Endothelial cell of hepatic sinusoid (primary cell): ENCODE measurements around the gene FAM50B.

Experiments used
- in situ Hi-C: cut with HindIII; loops from 2 replicates; pipeline ENCODE4 v1.10.0; 2017; ENCODE audit warnings: low sequenced_read_pairs

FAM50B gene

DNA sequence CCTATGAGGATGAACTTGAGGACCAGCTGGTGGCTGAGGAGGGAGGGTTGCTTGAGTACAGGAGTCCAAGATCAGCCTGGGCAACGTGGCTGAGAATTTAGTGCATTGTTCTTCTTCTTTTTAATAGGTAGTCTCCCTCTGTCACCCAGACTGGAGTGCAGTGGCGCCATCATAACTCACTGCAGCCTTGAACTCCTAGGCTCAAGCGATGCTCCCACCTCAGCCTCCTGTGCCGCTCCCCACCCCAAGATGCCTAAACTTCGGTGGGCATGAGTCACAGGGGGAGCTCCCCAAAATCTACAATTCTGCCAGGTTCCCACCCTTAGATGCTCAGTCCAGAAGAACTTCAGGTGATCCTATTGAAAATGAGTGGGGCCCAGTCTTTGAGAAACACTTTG lies 21.4 kb downstream of the FAM50B start:
- in situ Hi-C loops: no loop called here

GRCh38 chr6:3871515-3871914 lies 22.3 kb downstream of the FAM50B start:
- in situ Hi-C loops: no loop called here

- in situ Hi-C loops: no loop called here
Observed at GRCh38 chr6:3871939-3872338, 22.8 kb downstream of the FAM50B start.

DNA sequence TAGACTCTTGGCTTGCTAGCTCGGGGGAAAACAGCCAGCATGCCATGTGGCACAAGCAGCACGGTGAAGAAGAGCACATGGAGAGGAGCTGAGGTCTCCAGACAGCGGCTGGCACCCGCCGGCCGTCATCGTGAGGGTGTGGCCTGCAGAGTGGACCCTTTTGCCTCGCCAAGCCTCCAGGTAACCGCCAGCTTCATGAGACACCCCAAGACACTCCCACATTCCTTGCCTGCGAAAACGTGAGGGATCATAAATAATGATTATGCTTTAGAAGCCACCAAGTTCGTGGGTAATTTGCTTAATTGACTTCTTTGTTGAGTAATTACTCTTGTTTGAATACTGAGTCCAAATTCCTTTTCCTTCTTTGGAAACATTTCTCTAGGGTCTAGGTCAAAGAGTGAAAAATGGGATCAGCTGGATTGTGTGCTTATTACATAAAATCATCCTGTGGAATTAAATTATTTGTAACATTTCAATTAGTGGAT lies 23.2 kb downstream of the FAM50B start:
- in situ Hi-C loops: no loop called here

DNA sequence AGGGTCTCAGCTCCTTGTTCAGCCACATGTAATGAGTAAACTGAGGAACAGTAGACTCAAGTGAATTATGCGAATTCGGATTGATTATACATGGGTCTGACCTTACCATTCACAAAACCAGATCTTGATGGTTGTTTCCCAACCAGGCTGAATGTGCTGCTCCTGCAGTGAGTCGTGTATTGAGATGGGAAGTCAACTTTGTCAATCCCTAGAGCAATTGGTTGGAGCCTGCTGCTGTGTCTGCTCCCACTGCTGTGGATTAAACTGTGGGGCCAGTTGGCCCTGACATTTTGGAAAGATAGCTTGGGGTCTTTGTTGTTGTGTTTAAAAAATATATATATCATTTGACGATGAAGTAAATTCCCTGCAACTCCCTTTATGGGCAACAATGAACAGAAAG lies 23.9 kb downstream of the FAM50B start:
- in situ Hi-C loops: no loop called here

GRCh38 chr6:3874069-3874468 lies 24.9 kb downstream of the FAM50B start:
- in situ Hi-C loops: no loop called here

- in situ Hi-C loops: no loop called here
Observed at GRCh38 chr6:3875486-3875885, 26.3 kb downstream of the FAM50B start.

DNA sequence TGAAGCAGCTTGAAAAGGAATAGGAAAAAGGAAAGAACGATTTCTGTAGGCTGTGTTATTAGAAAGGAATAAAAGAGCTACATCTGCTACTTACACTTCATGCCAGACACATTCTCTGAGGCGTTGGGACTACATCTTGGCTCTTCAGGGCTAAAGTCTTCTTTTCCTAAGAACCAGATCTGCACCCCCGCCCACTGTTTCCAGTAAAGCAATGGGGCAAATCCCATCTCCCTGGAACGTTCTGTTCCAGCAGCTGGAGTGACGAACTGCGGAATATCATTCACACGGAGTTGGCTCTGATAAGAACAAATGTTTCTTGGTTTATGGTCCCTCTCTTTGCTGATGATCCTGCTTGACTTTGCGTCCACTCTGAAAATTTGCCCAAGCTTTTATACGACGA lies 26.9 kb downstream of the FAM50B start:
- in situ Hi-C loops: no loop called here

DNA sequence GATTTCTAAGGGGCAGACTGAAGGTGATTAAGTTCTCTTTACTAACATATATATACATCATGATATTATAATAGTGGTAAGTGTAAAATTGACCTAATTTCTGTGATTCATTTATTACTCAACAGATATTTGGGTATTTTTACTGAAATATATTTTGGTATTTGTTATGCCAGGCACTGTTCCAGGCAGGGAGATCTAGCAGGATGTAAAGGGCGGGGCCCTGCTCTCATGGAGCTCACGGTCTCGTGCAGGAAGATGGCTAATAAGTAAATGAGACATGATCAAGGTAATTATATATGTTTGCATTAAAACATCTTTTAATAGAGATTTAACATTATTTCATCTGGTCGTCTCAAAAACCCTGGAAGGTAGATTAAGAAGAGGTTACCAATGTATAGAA lies 27.7 kb downstream of the FAM50B start:
- in situ Hi-C loops: no loop called here

GRCh38 chr6:3878048-3878666 lies 29.0 kb downstream of the FAM50B start:
- in situ Hi-C loops: no loop called here

DNA sequence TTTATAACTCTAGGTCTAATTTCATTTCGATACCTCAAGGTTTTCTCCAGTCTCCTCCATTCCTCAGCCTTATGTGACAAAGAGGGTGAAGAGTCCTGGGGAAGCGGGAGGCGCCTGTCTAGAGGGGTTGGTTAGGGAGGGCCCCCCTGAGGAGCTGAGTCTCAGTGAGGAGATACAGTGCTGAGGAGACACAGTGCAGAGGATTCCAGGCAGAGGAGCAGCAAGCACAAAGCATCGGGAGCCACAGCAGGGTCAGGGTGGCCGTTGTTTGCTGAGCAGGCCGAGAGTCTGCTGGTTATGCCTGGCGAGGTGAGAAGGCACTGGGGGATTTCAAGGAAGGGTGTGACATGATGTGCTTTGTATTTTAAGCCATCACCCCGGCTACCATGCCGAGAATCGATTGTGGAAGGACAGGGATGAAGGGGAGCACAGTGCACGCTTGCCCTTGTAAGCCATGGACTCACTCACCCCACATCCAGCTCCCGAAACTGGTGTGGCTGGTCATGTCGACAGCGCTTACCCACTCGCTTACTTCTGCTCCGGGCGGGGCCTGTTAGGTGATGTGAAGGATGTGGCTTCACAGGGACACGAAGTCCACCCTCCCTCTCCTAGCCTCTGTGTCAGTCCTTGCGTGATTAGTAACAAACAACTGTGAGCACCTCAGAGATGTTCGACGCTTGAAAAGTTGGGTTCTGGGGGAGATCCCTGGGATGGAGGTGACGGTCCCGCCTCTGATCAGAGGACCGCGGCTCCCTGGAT lies 30.2 kb downstream of the FAM50B start:
- in situ Hi-C loops: no loop called here

- in situ Hi-C loops: no loop called here
Observed at GRCh38 chr6:3881711-3882421, 32.7 kb downstream of the FAM50B start.

GRCh38 chr6:3882431-3882830 lies 33.3 kb downstream of the FAM50B start:
- in situ Hi-C loops: no loop called here

DNA sequence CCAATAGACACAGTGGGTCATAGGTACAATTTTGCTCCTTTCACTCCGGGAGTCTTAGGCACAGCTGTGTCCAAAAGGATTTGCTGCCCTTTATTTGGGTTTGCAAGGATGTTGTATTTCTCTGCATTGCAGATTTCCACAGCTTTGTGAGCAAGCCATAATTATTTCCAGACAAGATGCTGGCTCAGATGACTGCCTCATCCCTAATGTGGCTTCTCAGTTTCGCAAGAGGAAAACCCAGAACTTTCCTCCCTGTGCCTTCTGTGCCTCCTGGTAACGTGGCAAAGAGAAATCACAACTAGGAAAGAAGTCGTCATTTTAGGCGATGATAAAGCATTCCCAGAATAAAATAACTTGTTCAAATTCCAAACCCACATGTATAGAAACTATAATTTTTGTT lies 33.7 kb downstream of the FAM50B start:
- in situ Hi-C loops: no loop called here

DNA sequence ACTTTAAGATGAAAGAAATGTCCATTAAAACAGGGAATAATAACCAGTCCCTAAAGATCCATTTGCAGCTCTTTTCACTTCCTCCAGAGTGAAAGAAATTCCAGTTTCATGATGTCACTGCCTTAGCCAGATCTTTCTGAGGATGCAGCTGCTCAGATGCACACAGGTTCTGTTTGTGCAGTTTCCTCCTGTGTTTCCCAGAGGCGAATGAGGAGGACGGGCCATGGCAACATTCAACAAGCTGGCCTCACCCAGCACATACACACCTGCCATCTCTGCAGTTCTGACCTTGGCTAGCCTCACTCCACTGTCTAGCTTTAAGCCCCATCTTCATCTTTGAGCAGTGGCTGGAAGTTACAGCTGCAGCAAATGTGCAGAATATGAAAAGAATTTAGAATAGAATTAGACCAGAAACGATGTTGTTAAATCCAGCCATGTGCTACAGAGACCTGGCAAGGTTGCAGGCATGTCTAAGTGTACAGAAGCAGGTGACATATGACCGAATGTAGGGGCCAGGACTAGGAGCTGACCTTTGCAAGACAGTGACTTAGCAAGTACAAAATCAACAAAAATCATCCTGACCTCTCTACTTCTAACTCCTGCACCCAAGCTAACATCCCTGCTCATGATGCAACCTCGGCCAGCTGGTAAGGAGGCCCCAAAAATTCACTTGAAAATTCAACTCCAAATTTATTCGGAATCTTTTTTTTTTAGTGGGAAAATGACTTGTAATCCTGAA lies 35.0 kb downstream of the FAM50B start:
- in situ Hi-C loops: no loop called here

- in situ Hi-C loops: no loop called here
Observed at GRCh38 chr6:3885262-3886036, 36.3 kb downstream of the FAM50B start.

- in situ Hi-C loops: no loop called here
Observed at GRCh38 chr6:3887150-3887700, 38.1 kb downstream of the FAM50B start.

GRCh38 chr6:3888153-3888957 lies 39.2 kb downstream of the FAM50B start:
- in situ Hi-C loops: no loop called here

- in situ Hi-C loops: no loop called here
Observed at GRCh38 chr6:3890047-3890446, 40.9 kb downstream of the FAM50B start.
